Suprapubic skin (tissue), 4 donors: ENCODE results near the gene CRK. TPM values are rescaled to one million over a fixed set of nuclear protein-coding genes. Genes with fewer than 3 reads are reported as not detected.

Experiments used
- DNase-seq, 2 donors: peaks; one replicate each; pipeline ENCODE4 v3.0.0-alpha.2; 2019; ENCODE audit warnings: low spot score in 2 of 2
- H3K27ac ChIP-seq: fragments of 200-600 bp; sonication (generic); one replicate; pipeline ENCODE4 v1.5.1; 2019
- H3K27me3 ChIP-seq: fragments of 200-600 bp; sonication (generic); one replicate; pipeline ENCODE4 v1.5.1; 2019
- H3K36me3 ChIP-seq: fragments of 200-600 bp; sonication (generic); one replicate; pipeline ENCODE4 v1.5.1; 2019
- H3K4me1 ChIP-seq: fragments of 200-600 bp; sonication (generic); one replicate; pipeline ENCODE4 v1.5.1; 2019
- H3K4me3 ChIP-seq: fragments of 200-600 bp; sonication (generic); one replicate; pipeline ENCODE4 v1.5.1; 2019; ENCODE audit warnings: mild to moderate bottlenecking
- H3K9me3 ChIP-seq: fragments of 200-600 bp; sonication (generic); one replicate; pipeline ENCODE4 v1.5.1; 2019
- EP300 ChIP-seq: sonication (generic); formaldehyde crosslinking; IDR thresholded peaks from one replicate; pipeline ENCODE4 v1.6.1; 2017; ENCODE audit warnings: antibody characterized with exemption
- POLR2A ChIP-seq, 2 donors: fragments of 450-650 bp; IDR thresholded peaks; one replicate each; pipeline ENCODE4 v1.6.1; 2017; ENCODE audit warnings: antibody characterized with exemption in 2 of 2, mild to moderate bottlenecking in 2 of 2, moderate library complexity in 2 of 2
- POLR2AphosphoS5 ChIP-seq, 3 donors: sonication (generic); formaldehyde crosslinking; IDR thresholded peaks; one replicate each; pipeline ENCODE4 v1.6.1; 2017; ENCODE audit warnings: antibody characterized with exemption in 3 of 3
- WGBS: methylation state at CpG from one replicate; pipeline ENCODE4 v1.1.5; 2018; 5-methylcytosine and 5-hydroxymethylcytosine counted together
- total RNA-seq, 4 donors: library from RNA; depleted of rRNA; stranded (reverse); fragments of >200 nt; gene quantifications; one replicate each; pipeline ENCODE4 v1.1.0, GENCODE V29; 2016
- TF ChIP-seq, protein P1 (sequence below), 2 donors: fragments of 200-600 bp in 1 of 2; fragments of 450-650 bp in 1 of 2; sonication (generic) in 1 of 2; IDR thresholded peaks; one replicate each; pipeline ENCODE4 v1.5.1; 2016 to 2019; ENCODE audit warnings: antibody characterized with exemption in 2 of 2, mild to moderate bottlenecking in 1 of 2, moderate library complexity in 1 of 2

Gene CRK
- total RNA-seq, 4 donors from 2014 or later, result 38.9 to 53.7 (median 49.0) TPM

DNA sequence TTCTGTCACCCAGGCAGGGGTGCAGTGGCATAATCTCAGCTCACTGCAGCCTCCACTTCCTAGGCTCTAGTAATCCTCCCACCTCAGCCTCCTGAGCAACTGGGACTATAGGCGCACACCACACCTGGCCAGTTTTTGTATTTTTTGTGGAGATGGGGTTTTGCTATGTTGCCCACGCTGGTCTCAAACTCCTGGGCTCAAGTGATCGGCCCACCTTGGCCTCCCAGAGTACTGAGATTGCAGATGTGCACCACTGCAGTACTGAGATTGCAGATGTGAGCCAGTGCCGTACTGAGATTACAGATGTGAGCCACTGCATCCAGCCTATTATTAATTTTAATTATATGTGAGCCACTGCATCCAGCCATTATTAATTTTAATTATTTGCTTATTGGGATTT, 13.8 kb downstream of the CRK start:
- Histone ChIP-seq H3K9me3 (no peaks in the 10 kb centered on the region), H3K4me3 (no peak overlapping the region), H3K27ac (no peak overlapping the region), H3K36me3 (peaks cover 14% of the 10 kb centered on the region), H3K4me1 (peaks cover 8% of the 10 kb centered on the region), H3K27me3 (no peaks in the 10 kb centered on the region)
- 99% methylated on average over 4 of the region's 4 CpGs for WGBS
- DNase-seq, result no peak
- TF ChIP-seq POLR2A (IDR thresholded peaks at IDR 0.05) (no peak), POLR2AphosphoS5 (IDR thresholded peaks at IDR 0.05) (no peak), EP300 (no peak)
- TF ChIP-seq, protein P1, sequence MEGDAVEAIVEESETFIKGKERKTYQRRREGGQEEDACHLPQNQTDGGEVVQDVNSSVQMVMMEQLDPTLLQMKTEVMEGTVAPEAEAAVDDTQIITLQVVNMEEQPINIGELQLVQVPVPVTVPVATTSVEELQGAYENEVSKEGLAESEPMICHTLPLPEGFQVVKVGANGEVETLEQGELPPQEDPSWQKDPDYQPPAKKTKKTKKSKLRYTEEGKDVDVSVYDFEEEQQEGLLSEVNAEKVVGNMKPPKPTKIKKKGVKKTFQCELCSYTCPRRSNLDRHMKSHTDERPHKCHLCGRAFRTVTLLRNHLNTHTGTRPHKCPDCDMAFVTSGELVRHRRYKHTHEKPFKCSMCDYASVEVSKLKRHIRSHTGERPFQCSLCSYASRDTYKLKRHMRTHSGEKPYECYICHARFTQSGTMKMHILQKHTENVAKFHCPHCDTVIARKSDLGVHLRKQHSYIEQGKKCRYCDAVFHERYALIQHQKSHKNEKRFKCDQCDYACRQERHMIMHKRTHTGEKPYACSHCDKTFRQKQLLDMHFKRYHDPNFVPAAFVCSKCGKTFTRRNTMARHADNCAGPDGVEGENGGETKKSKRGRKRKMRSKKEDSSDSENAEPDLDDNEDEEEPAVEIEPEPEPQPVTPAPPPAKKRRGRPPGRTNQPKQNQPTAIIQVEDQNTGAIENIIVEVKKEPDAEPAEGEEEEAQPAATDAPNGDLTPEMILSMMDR (IDR thresholded peaks at IDR 0.05), result no peak

DNA sequence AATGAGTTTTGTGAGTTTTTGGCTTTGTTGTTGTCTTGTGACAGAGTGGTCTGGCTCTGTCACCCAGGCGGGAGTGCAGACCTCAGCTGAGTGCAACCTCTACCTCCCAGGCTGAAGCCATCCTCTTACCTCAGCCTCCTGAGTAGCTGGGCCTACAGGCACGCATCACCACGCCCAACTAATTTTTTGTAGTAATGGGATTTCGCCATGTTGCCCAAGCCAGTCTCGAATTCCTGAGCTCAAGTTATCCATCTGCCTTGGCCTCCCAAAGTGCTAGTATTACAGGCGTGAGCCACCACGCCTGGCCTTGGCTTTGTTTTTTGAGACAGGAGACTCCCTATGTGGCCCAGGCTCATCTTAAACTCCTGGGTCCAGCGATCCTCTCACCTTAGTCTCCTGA, 15.1 kb downstream of the CRK start:
- Histone ChIP-seq H3K4me3 (no peak overlapping the region), H3K27me3 (no peaks in the 10 kb centered on the region), H3K36me3 (peaks cover 23% of the 10 kb centered on the region), H3K27ac (no peak overlapping the region), H3K4me1 (peaks cover 5% of the 10 kb centered on the region), H3K9me3 (no peaks in the 10 kb centered on the region)
- no peak for TF ChIP-seq POLR2A (IDR thresholded peaks at IDR 0.05)
- no peak for TF ChIP-seq POLR2AphosphoS5 (IDR thresholded peaks at IDR 0.05)
- TF ChIP-seq, protein P1 (IDR thresholded peaks at IDR 0.05), result no peak
- TF ChIP-seq EP300, result no peak
- 97% methylated on average over 8 of the region's 8 CpGs for WGBS
- DNase-seq, result no peak

DNA sequence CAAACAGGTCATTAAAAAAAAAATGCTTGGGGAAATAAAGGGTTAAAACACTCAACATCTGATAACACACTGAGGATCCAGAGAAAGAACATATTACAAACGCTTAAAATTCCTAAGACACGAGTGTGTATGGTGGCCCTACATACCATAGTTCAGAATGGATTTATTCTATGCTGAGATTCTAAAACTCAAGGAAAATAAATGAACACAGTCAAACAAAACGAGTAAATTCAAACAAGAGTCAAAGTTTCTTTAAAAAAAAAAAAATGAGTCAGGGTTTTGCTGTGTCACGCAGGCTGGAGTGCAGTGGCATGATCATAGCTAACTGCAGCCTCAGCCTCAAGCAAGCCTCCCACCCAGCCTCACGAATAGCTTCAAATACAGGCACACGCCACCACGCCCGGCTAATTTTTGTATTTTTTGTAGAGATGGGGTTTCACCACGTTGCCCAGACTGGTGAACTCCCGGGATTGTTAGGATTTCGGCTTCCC, 17.4 kb downstream of the CRK start:
- Histone ChIP-seq H3K4me3 (no peak overlapping the region), H3K36me3 (peaks cover 40% of the 10 kb centered on the region), H3K27ac (no peak overlapping the region), H3K4me1 (peaks cover 5% of the 10 kb centered on the region), H3K27me3 (no peaks in the 10 kb centered on the region), H3K9me3 (no peaks in the 10 kb centered on the region)
- WGBS, result 58% methylated on average over 11 of the region's 11 CpGs
- TF ChIP-seq POLR2A (IDR thresholded peaks at IDR 0.05), result no peak
- TF ChIP-seq EP300, result no peak
- TF ChIP-seq POLR2AphosphoS5 (IDR thresholded peaks at IDR 0.05), result no peak
- TF ChIP-seq, protein P1 (IDR thresholded peaks at IDR 0.05), result no peak
- no peak for DNase-seq

DNA sequence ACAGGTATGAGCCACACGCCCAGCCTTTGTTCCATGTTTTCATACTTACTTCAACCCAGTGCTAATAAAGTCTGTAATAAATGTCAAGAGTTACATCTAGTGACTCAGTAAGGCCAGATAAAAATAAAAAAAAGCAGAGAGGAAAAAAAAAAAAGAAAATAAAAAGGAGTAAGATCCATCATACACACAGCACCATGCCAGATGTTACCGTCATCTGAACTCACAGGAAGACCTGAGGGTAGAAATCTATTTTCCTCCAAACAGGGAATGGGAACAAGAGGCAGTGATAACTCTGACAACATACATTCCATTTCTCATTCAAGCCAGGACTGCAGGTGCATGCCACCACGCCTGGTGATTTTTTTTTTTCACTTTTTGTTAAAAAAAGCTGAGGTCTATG, 20.7 kb downstream of the CRK start:
- DNase-seq, result no peak

DNA sequence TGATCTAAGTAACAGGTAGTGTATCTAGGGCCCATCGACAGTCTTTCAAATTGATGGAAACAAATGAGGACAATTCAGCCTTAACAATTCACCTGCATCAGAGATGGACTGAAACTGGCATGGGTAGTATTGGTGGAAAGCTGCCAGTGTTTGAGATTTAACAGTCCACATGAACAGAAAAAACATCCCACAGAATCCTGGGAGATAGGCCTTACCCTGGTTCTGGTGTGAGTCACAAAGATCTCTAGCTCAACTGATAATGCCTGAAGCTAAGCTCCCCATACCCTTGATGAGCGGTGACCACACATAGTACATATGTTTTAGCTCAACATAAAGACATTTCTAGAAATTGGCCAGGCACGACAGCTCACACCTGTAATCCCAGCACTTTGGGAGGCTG, 21.9 kb downstream of the CRK start:
- no peak for TF ChIP-seq EP300
- H3K27me3 ChIP-seq, result no peaks in the 10 kb centered on the region
- DNase-seq, result no peak
- H3K9me3 ChIP-seq, result no peaks in the 10 kb centered on the region
- no peak overlapping the region for H3K4me3 ChIP-seq
- H3K4me1 ChIP-seq, result peaks cover 5% of the 10 kb centered on the region
- no peak overlapping the region for H3K27ac ChIP-seq
- 89% methylated on average over 3 of the region's 3 CpGs for WGBS
- H3K36me3 ChIP-seq, result peaks cover 41% of the 10 kb centered on the region

More for the DNA sequence above, 20.7 kb downstream of the CRK start:
- Histone ChIP-seq H3K4me3 (no peak overlapping the region), H3K36me3 (peaks cover 41% of the 10 kb centered on the region), H3K4me1 (peaks cover 5% of the 10 kb centered on the region), H3K9me3 (no peaks in the 10 kb centered on the region), H3K27me3 (no peaks in the 10 kb centered on the region), H3K27ac (no peak overlapping the region)
- TF ChIP-seq POLR2AphosphoS5 (IDR thresholded peaks at IDR 0.05) (no peak), POLR2A (IDR thresholded peaks at IDR 0.05) (no peak)
- TF ChIP-seq, protein P1 (IDR thresholded peaks at IDR 0.05), result no peak
- WGBS, result 85% methylated on average over 3 of the region's 3 CpGs

DNA sequence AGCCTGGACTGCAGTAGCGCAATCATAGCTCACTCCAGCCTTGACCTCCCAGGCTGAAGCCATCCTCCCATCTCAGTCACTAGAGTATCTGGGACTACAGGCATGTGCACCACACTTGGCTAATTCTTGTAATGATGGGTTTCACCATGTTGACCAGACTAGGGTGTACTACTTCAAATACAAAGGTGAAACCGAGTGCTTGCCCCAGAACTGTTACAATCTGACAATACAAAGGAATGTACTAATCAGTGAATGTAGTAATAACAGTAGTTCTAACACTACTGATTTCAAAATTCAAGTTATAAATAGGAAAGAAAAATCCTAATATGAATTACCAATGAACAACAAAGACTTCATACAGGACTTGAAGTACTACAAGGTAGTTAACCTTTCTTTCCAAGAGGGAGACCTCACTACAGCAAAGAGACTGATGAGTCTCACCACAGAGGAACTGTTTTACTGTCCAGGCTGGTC, 24.4 kb downstream of the CRK start:
- TF ChIP-seq, protein P1 (IDR thresholded peaks at IDR 0.05), result no peak
- TF ChIP-seq POLR2AphosphoS5 (IDR thresholded peaks at IDR 0.05) (no peak), POLR2A (IDR thresholded peaks at IDR 0.05) (no peak), EP300 (no peak)
- Histone ChIP-seq H3K36me3 (peaks cover 39% of the 10 kb centered on the region), H3K9me3 (no peaks in the 10 kb centered on the region), H3K4me3 (no peak overlapping the region), H3K27me3 (no peaks in the 10 kb centered on the region), H3K4me1 (no peaks in the 10 kb centered on the region), H3K27ac (no peak overlapping the region)
- DNase-seq, result no peak
- WGBS, result 90% methylated on average over 2 of the region's 2 CpGs
